ENCODE data around the gene ESR1. TPM values are rescaled to one million over a fixed set of nuclear protein-coding genes. Genes with fewer than 3 reads are reported as not detected.

ESR1 gene
- total RNA-seq, 1 experiment from 2014 or later = not detected

DNA sequence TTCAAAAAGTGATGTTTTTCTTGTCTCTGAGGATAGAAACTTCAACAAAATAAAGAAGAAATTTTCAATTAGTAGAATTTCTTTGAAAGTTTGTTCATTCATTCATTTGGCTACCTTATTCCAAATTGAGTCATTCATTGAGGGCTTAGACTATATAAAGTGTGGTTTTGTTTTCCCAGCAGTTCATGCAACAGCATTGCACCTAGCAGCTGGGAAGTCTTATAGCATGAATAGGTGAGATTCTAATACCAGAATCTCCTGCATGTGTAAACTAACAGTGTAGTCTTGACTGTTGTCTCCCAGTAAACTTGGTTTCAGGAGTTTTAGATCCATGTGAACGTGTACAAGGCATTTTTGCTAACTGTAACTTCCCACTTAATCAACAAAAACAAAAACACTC lies 7.1 kb downstream of the ESR1 start:
- H3K27ac ChIP-seq (ENCODE audit: insufficient read length, low read depth, low read length) = no peak overlapping the region
- H3K27me3 Mint-ChIP-seq (ENCODE audit: low read depth) = peaks cover 54% of the 10 kb centered on the region
- no peak overlapping the region for H3K4ac ChIP-seq (ENCODE audit: low read depth, low read length)
- H3K79me1 ChIP-seq (ENCODE audit: insufficient read depth, low read depth, low read length, poor library complexity, severe bottlenecking) = no peaks in the 10 kb centered on the region
- no peak overlapping the region for H3K4me3 Mint-ChIP-seq
- H4K91ac ChIP-seq (ENCODE audit: insufficient read length, low read depth, low read length) = no peak overlapping the region
- no peaks in the 10 kb centered on the region for H4K20me1 ChIP-seq (ENCODE audit: control insufficient read depth, insufficient read depth, insufficient read length)
- H3K27me3 ChIP-seq (ENCODE audit: insufficient read depth, low read length) = no peaks in the 10 kb centered on the region; the same call in 1 of the 2 replicates
- H2BK12ac ChIP-seq (ENCODE audit: insufficient read length, low read depth, low read length) = no peak overlapping the region
- H3K23me2 ChIP-seq (ENCODE audit: insufficient read length, low read depth, low read length, poor library complexity, severe bottlenecking) = no peaks in the 10 kb centered on the region
- TF ChIP-seq, protein P1, sequence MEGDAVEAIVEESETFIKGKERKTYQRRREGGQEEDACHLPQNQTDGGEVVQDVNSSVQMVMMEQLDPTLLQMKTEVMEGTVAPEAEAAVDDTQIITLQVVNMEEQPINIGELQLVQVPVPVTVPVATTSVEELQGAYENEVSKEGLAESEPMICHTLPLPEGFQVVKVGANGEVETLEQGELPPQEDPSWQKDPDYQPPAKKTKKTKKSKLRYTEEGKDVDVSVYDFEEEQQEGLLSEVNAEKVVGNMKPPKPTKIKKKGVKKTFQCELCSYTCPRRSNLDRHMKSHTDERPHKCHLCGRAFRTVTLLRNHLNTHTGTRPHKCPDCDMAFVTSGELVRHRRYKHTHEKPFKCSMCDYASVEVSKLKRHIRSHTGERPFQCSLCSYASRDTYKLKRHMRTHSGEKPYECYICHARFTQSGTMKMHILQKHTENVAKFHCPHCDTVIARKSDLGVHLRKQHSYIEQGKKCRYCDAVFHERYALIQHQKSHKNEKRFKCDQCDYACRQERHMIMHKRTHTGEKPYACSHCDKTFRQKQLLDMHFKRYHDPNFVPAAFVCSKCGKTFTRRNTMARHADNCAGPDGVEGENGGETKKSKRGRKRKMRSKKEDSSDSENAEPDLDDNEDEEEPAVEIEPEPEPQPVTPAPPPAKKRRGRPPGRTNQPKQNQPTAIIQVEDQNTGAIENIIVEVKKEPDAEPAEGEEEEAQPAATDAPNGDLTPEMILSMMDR (conservative IDR thresholded peaks at IDR 0.05) = no peak
- no peak overlapping the region for H3T11ph ChIP-seq (ENCODE audit: low read length)
- no peaks in the 10 kb centered on the region for H3K9me3 Mint-ChIP-seq
- no peak overlapping the region for H3K23ac ChIP-seq (ENCODE audit: insufficient read length, low read depth, low read length)
- WGBS (ENCODE audit: extremely low coverage, insufficient read length, low lambda C conversion rate) = no CpG with 5 or more reads among the region's 1 CpG
- no peak for DNase-seq
- H3K9me3 ChIP-seq (ENCODE audit: control insufficient read depth, low read depth, low read length) = no peaks in the 10 kb centered on the region
- no peak overlapping the region for H2AFZ ChIP-seq (ENCODE audit: low read length)
- H3K27ac Mint-ChIP-seq = no peak overlapping the region
- H3K4me2 ChIP-seq (ENCODE audit: insufficient read depth, insufficient read length, low read length) = no peak overlapping the region
- no peak overlapping the region for H3K9ac ChIP-seq (ENCODE audit: extremely low read depth, insufficient read length, low read length)
- H2BK20ac ChIP-seq (ENCODE audit: low read depth, low read length, poor library complexity, severe bottlenecking) = no peak overlapping the region
- H2BK120ac ChIP-seq (ENCODE audit: low read depth, low read length, poor library complexity, severe bottlenecking) = no peak overlapping the region
- H3K79me2 ChIP-seq (ENCODE audit: insufficient read depth, low read length) = no peaks in the 10 kb centered on the region
- peaks cover 0 to 3% of the 10 kb centered on the region in 2 experiments; a peak in 2 of 4 replicates for H3K4me1 Mint-ChIP-seq
- no peak overlapping the region for H3K56ac ChIP-seq (ENCODE audit: insufficient read length, low read depth, low read length)
- H4K8ac ChIP-seq (replicated peaks; ENCODE audit: insufficient read length, low read depth, low read length) = no peak overlapping the region
- H3K14ac ChIP-seq (ENCODE audit: insufficient read depth, low read length) = no peak overlapping the region
- H2BK5ac ChIP-seq (ENCODE audit: insufficient read length, low read length) = no peak overlapping the region
- no peaks in the 10 kb centered on the region; a peak in 1 of 7 replicates for H3K36me3 Mint-ChIP-seq (ENCODE audit: insufficient read depth in 1 of 3, low read depth in 3 of 3)
- no peak overlapping the region for H2AK5ac ChIP-seq (ENCODE audit: insufficient read length, low read length)
- no peak overlapping the region for H3K18ac ChIP-seq (ENCODE audit: insufficient read length, low read depth, low read length)
- peaks cover 3% of the 10 kb centered on the region; the same call in 1 of the 2 replicates for H3K4me1 ChIP-seq (ENCODE audit: insufficient read depth, low read length)
- H2BK15ac ChIP-seq (ENCODE audit: low read depth, low read length) = no peak overlapping the region
- no peak overlapping the region for H4K5ac ChIP-seq (ENCODE audit: insufficient read length, low read depth, low read length)
